GM20431 (cell line): Measurements from ENCODE around the gene OR2A7.
"Not testable (repeated sequence)": the region's sequence is repeated elsewhere in the genome, so short reads cannot be mapped to it uniquely, and the experiment has no call there.

Experiments
- in situ Hi-C: fragments of 300-500 bp; cut with MseI, MboI; formaldehyde crosslinking; loops from one replicate; pipeline ENCODE4 v1.15.0; 2020; ENCODE audit warnings: low sequenced_read_pairs; ENCODE audit not compliant: unreplicated experiment

Gene OR2A7, protein sequence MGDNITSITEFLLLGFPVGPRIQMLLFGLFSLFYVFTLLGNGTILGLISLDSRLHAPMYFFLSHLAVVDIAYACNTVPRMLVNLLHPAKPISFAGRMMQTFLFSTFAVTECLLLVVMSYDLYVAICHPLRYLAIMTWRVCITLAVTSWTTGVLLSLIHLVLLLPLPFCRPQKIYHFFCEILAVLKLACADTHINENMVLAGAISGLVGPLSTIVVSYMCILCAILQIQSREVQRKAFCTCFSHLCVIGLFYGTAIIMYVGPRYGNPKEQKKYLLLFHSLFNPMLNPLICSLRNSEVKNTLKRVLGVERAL

DNA sequence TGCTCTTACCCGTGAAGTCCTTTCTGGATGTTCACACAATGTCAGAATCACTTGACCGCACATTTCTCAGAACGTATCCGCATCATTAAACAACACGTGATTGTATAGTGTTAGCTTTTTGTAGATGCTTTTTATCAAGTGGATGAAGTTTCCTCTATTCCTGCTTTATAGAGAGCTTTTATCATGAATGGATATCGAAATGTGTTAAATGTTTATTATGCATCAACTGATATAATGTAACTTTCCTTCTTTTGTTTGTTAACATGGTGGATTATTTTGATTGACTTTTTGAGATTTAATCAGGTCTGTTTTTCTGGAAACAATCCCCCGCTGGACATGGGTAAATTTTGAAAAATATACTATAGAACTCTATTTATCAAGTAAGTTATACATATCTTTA is at the start of gene OR2A7:
TSS of gene OR2A7 (minus strand) at position 101 of the 400 bp plus-strand sequence. CDS start 5,164 bp downstream, outside the sequence.
- in situ Hi-C loops: not testable (repeated sequence)

DNA sequence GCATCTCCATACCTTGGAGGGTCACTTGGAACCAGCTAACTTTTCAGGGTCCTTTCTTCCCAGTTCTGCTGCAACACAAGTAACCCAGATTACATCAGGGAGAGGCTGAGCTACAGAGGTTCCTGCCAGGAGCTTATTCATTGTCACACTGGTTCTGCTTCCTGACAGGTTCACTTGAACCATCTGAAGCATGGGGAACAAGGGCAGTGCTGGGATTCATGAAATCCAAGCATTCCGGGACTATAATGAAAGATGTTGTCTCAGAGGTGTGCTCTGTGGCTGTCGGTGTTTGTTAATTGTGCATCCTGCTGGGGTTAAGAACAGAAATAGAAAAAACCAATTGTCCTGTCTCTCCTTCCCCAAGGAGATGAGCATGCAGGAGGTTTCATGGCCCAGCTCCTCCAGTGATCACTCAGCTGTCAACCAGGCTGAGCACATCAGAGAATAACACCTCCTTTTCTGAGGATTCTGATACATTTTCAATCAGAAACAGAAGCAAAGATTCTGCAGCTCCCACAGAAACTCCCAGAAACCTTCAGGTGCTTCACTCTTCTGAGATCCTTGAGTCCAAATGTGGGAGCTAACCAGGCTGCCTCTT is 47.4 kb upstream of the OR2A7 start, which contains the start of gene OR2A1:
TSS of gene OR2A1 (plus strand) at position 548 of the 598 bp plus-strand sequence. CDS start 5,706 bp downstream, outside the sequence.
- in situ Hi-C loops: not testable (repeated sequence)

DNA sequence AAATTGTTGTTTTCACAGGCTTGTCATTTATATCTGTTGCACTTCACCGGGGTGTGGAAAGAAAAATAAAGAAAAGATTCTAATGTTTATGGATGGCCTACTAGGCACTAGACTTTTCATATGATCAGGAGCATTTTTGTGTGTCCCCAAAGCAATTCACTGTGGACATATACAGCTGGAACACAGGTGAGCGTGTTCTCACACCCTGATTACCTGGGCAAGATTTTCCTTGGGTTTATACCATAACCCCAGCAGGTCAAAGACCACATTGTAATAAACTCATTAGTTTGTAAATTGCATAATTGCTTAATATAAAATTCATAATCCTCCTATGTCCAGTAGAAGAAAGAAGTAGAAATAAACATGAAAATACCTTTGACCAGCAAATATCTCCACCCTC is 46.6 kb upstream of the OR2A7 start:
- in situ Hi-C loops: not testable (repeated sequence)

DNA sequence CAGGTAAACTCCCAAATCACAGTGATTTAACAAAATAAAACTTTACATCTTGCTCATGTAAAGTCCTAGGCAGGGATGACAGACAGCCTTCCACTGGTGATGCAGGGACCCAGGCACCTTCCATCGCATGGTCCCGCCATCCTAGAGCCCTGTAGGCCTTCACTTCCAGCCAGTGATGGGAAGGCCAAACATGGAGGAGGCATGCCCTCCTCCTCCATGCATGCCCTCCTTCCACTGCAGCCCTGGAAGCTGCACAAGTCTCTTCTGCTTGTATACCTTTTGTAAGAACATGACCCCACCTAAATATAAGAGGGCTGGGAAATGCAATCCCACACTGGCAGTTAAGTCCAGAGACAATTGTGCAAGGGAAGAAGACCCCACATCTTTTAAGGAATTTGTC is 45.1 kb upstream of the OR2A7 start:
- in situ Hi-C loops: not testable (repeated sequence)

DNA sequence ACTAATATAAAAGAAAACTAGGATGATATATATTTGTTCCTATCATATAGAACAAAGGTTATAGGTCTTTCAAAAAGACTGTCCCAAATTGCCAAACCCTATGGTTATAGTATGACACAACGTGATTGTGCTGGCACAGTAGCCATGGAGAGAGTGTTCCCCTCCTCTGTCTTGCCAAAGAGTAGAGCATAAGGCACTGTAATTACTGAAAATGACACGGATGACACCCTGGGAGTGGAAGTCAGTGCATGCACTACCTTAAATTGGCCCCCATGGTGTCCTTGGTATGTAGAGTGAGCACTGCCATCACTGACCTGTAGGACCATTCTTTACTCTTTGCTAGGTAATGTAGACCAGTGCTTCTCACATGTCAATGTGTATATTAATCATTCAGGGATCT is 40.6 kb upstream of the OR2A7 start:
- in situ Hi-C loops: not testable (repeated sequence)

DNA sequence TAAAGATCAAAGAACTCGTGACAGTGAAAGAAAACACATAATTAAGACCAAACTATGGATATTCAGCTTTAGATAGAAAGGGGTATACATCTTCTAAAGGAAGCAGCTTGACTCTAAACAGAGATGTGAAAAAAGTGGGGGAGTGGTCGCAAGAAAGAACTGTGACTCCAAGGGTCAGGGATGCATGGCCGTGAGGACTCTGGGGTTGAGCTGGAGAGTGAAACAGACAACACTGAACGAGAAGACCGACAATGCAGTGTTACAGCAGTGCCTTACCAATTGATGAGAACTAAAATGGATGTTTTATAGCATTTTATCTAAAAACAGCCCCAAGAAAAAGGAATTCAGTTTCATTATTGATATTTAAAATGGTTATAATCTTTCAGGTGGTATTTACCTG is 39.0 kb upstream of the OR2A7 start:
- in situ Hi-C loops: not testable (repeated sequence)

DNA sequence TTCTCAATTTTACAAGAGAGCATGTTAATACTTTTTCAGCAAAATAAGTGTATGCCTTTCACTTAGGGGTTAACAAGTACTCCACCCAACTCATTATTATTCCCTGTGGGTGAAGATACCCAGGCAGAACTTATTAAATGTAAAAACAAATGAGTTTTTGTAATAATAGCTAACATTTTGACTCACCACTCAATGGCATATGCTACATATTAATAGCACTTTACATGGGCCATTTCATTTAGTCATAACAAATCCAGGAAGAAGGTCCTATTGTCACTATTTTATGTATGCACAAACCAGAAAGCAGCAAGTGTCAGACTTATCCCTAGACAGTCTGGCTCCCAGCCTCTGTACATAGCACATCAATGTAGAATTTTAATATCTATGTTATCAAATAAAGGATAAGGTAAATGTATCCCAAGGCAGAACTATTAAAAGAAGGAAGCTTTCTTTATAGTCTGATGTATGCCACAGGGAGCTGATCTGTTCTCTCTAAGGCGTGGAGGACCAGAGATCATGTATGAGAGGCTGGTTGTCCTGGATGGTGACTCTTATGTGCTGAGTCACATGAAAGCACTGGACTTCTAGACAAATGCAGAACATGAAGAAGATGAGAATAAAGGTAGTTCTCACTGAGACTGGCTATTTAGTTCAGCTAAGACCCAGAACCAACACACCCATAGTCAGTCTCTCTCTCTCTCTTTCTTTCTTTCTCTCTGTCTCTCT is 38.1 kb upstream of the OR2A7 start:
- in situ Hi-C loops: not testable (repeated sequence)

DNA sequence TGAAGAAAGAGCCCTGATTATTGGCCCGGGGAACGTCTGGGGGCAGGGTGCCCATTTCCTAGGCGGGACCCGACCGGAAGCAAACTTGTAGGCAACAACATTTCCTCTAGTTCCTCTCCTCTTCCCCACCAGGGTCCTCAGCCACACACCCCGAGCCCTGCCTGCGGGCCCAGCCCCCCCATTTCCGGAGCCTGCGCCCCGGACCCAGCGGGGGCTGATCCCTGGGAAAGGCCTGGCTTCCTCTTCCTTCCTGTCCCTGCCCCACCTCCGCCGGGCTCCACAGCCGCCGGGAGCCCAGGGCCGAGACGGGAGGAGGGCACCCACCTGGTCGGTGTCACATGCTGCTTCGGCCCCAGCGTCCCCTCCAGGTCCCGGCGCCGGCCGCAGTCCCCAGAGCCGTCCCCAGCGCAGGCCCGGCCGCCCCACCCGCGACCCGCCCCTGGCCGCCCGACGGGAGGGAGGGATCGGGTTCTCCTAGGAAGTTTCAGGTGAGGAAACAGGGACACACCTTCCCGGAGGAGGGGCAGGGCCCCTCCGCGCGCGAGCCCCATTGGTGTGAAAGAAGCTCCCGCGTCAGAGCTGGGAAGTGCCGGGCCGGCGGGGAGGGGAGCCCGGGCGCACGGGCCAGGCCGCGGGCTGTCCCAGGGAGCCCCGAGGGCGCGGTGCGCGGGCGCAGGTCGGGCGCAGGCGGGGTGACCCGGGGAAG is 29.4 kb upstream of the OR2A7 start:
- in situ Hi-C loops: not testable (repeated sequence)

DNA sequence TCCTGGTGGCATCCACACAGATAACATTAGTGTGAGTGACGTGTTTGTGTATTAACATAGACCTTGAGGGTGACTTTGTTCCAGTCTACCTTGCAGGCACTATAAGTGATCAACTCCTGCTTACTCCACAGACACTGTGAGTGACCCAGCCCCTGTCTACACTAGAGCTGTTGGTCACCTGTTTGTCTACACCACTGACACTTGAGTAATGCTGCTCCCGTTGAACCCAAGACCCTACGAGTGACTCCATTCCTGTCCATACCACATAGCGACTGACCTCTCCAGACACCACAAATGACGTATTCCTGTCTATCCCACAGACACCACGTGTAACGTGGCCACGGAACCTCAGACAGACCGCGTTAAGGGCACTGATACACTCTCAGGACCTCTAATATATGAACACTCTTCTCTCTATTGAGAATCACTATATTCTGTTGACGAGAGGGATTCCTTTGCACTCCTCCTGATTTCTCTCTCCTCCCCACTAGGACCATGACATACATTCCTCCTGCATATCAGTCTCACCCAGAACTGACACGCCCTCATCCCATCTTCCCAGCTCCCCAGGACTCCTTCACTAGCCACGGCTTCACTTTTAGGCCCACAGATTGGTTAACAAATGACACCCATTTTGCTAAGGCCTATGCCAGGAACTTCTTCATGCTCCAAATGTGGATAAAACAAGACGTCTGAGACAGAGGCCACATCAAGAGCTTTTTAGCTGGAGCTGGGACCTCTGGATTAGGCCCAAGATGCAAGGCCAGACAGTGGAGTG is 28.0 kb upstream of the OR2A7 start:
- in situ Hi-C loops: not testable (repeated sequence)

DNA sequence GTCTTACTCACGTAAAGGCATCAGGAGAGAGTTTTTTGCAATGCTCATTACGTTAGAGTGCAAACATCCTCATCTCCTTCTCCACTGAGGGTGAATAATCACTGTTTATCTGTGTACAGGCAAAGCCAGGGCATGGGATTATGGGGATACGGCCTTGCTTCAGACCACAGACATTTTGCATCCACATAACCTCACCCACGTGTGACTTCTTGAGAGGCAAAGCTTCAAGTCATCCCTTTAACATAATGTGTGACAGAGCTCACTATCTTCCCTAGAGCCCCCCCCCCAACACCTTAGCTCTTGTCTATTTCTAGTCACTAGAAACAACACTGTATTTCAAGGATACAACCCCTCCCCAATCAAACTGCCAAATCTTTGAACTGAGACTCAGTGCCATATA is 27.0 kb upstream of the OR2A7 start:
- in situ Hi-C loops: not testable (repeated sequence)

DNA sequence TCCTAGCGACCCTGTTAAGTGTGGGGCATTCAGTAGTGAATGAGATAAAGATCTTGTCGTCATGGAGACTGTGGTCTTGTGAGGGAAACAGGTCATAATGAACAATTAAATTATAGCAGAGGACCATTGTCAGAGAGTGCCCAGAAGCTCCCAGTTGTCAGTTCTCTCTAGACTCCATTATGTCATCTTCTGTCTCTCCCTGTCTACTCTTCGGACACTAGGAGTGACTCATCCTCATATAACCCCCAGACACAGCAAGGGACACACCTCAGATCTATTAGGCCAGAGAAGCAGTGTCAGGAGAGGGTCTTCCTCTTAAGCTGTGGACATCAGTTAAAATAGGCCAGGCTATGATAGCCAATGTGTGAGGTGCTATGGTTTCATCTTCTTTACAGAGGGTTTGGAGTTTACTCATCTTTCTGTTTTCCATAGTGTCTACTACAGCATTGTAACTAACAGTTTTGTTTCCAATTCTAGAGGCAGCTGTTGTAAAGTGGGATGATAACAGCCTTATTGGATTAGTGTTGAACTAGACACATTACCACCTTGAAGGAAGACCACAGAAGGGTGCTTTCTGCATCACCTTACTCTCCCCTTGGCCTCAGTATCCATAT is 22.7 kb upstream of the OR2A7 start:
- in situ Hi-C loops: not testable (repeated sequence)

DNA sequence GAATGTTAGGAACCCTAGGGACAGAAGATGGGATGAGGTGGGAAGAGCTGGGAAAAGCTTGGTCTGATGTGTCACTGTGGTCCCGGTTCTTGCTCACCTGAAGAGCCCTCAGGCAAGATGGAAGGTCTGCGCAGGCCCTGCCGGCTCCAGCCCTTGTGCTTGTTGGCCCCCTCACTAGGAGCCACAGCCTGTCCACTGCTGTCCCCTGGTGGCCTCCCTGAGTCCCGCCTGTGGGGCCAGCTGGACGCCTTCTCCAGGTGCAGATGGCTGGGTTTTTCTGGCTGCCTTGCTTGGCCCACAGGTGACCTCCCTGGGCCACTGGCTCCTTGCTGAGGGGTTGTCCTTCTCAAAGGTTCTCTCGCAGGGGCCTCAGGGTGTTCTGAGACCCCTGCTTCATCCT is 19.1 kb upstream of the OR2A7 start:
- in situ Hi-C loops: not testable (repeated sequence)

DNA sequence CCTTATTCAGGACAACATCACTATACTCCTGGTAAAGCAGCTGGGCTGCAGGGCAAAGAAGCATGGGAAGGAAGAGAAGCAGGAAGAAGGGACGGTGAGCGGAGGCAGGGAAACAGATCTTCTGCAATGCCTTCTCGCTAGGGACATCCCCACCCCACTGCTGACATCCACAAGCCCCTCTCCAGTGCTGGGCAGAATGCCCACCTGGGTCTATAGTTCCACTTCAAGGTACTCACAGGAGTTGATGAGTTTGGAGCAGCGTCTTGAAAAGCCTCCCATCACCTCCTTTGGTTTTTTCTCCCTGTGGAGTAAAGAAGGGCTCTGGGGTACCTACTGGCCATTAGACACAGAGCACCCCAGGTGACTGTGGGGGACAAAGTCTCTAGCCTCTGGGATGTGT is 17.9 kb upstream of the OR2A7 start:
- in situ Hi-C loops: not testable (repeated sequence)

DNA sequence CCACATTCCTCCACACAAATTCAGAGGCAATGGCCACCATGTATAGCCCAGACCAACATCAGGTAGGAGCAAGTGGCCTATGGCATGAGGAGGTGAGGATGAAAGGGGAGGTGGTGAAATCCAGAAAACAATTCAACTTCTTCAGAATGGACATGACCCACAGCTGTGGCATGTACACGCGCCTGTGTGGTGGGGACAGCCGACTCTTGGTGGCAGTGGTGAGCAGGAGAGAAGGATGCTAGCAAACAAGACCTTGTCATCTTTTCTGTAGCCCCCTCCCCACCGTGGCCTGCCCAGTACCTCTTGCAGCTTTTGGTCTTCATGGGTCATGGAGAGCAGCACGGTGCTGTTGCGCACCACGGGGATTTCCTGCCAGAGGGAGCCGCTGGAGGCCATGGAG is 17.4 kb upstream of the OR2A7 start:
- in situ Hi-C loops: not testable (repeated sequence)

DNA sequence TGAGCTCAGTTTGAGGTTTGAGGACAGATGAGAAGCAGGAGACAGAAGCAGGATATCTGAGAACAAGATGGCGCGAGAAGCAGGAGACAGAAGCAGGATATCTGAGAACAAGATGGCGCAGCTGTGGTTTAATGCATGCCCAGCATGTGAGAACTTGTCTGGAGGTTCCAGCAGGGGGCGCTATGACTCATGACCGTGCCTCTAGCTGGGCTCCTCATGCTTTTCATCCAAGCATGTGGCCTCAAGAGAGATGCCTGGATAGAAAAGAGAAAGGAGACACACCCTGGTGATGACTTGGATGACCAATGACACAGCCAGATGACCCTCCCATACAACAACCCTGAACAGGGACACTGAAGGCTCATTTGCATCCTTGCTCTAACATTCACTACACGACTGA is 15.4 kb upstream of the OR2A7 start:
- in situ Hi-C loops: not testable (repeated sequence)

DNA sequence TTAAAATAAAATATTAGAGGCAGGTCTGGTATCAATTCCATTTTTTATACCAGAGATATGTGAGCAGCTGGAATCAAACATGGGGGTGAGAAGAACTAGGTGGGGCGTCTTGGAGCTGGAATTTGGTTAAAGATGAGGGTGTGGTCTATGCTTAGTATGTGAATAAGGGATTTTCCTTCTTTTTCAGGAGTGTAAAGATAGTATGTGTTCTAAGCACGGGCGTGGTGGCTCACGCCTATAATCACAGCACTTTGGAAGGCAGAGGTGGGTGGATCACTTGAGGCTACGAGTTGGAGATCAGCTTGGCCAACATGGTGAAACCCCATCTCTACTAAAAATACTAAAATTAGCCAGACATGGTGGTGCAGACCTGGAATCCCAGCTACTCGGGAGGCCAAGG is 10.7 kb upstream of the OR2A7 start:
- in situ Hi-C loops: not testable (repeated sequence)

DNA sequence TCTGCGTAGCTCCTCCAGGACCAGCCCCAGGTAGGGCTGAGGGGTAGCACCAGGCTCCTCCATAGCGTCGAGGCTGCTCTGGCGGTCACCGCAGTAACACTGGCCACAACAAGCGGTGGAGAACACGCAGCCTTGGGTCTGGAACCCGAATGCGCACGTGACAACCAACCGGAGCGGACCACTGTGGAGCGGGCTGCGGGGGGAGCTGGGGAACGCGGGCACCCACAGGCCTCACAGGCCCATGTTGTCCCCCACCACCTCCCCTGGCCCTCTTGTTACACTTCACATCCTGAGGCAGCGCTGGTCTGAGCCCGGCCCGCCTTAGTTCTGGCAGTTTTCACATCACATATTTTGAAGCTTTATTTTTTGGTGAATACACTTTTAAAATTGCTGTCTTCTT is 4.6 kb upstream of the OR2A7 start, which contains the start of gene CTAGE8:
TSS of gene CTAGE8 (minus strand) at position 101 of the 400 bp plus-strand sequence. CDS start at position 63, 38 bp downstream.
- in situ Hi-C loops: not testable (repeated sequence)

DNA sequence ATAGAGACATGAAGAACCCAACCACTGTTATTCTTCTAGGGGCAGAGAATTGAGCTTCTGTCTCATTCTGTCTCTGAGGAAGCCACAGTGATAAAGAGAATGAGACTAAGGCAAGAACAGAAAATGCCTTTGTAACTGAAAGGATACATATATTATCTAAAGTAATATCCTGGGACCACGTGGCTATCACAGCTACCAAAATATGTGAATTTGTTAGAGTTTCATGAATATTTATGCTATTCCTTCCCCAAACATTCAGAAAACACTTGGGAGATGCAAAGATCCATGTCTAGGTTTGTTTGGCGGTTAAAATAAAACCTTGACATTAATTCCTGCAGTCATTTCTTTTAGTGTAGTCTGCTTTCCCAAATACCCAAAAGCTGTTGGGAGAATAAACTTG is 2.5 kb downstream of the OR2A7 start:
- in situ Hi-C loops: not testable (repeated sequence)

DNA sequence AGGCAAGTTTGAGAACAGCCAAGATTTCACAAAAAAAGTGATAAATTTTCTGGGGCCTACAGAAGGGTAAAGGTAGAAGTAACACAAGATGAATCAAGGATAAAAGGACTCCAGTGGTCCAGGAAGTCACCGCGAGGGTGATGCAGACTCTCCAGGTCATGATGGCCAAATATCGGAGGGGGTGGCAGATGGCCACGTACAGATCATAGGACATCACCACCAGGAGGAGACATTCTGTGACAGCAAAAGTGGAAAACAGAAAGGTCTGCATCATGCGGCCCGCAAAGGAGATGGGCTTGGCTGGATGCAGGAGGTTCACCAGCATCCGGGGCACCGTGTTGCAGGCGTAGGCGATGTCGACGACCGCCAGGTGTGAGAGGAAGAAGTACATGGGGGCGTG is 5.5 kb downstream of the OR2A7 start:
- in situ Hi-C loops: not testable (repeated sequence)
